Neural cell (in vitro differentiated cells): ENCODE measurements around the gene COBL.

Experiments
- EZH2 ChIP-seq: fragments of 200-600, 300-800 bp; shearing (Covaris generic), sonication (generic); IDR thresholded peaks from 2 replicates; pipeline ENCODE4 v1.6.1; 2014; ENCODE audit warnings: antibody characterized with exemption, low read length, borderline replicate concordance, mild to moderate bottlenecking; ENCODE audit not compliant: insufficient read depth, poor library complexity, severe bottlenecking
- TAF1 ChIP-seq: IDR thresholded peaks from 2 replicates; pipeline ENCODE4 v1.6.1; 2012; ENCODE audit warnings: low read depth
- TF ChIP-seq, protein P1 (sequence below): fragments of 450-650 bp; IDR thresholded peaks from 2 replicates; pipeline ENCODE4 v1.5.1; 2014; ENCODE audit warnings: antibody characterized with exemption, mild to moderate bottlenecking, moderate library complexity; ENCODE audit not compliant: poor library complexity, severe bottlenecking

DNA sequence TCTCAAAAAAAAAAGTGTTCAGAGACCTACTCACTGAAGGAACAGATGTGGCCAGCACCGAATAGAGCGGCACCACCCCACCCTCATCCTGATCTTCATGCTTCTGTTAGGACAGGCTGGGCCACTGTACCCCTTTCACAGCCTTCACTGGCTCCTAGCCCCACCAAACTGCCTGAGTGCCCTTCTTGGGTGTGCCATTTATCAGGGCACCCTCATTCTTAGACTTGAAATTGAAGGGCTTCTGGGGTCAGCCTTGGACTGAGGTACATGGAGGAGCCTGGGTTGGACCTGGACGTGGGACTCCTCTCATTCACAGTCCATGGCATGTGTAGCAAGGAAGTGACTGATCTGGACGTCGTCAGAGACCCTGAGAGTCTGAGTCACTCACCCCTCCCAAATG, 190.3 kb downstream of the COBL start:
- TF ChIP-seq, protein P1, sequence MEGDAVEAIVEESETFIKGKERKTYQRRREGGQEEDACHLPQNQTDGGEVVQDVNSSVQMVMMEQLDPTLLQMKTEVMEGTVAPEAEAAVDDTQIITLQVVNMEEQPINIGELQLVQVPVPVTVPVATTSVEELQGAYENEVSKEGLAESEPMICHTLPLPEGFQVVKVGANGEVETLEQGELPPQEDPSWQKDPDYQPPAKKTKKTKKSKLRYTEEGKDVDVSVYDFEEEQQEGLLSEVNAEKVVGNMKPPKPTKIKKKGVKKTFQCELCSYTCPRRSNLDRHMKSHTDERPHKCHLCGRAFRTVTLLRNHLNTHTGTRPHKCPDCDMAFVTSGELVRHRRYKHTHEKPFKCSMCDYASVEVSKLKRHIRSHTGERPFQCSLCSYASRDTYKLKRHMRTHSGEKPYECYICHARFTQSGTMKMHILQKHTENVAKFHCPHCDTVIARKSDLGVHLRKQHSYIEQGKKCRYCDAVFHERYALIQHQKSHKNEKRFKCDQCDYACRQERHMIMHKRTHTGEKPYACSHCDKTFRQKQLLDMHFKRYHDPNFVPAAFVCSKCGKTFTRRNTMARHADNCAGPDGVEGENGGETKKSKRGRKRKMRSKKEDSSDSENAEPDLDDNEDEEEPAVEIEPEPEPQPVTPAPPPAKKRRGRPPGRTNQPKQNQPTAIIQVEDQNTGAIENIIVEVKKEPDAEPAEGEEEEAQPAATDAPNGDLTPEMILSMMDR = no peak
- no peak for TF ChIP-seq TAF1
- TF ChIP-seq EZH2 = no peak
